Cardiac septum (tissue), 1 donor: Measurements from ENCODE around the gene SHANK1. TPM values are rescaled to one million over a fixed set of nuclear protein-coding genes. Genes with fewer than 3 reads are reported as not detected.

Experiments
- DNase-seq: peaks from one replicate; pipeline ENCODE4 v3.0.0-alpha.2; 2020; ENCODE audit warnings: low spot score
- intact Hi-C: fragments of 100-400 bp; cut with DNase I; formaldehyde crosslinking; loops from one replicate; pipeline ENCODE4 v1.14.0; 2022
- total RNA-seq: library from RNA; stranded (reverse); fragmentation: NEBNext Ultra II Directional; extraction: Animal tissue kit (Norgen Biotek cat#: 25700); gene quantifications from one replicate; pipeline ENCODE4 v1.2.1, GENCODE V29; 2021
- donor health status: DM: no; HTN: no; CAD: no.

Gene SHANK1
- total RNA-seq, 1 donor from 2014 or later, result 1.3 TPM

- intact Hi-C loops, result no loop called here
- DNase-seq, result no peak
Observed at GRCh38 chr19:50696094-50696483, 23.5 kb downstream of the SHANK1 start.

- intact Hi-C loops, result no loop called here
- DNase-seq, result no peak
Observed at GRCh38 chr19:50695251-50696093, 24.1 kb downstream of the SHANK1 start.

- no peak for DNase-seq
- intact Hi-C loops, result no loop called here
Observed at GRCh38 chr19:50694815-50695145, 24.8 kb downstream of the SHANK1 start.

GRCh38 chr19:50693064-50693975 is 26.3 kb downstream of the SHANK1 start:
- intact Hi-C loops, result no loop called here
- DNase-seq, result no peak

GRCh38 chr19:50690439-50690838 is 29.2 kb downstream of the SHANK1 start:
- intact Hi-C loops, result no loop called here
- DNase-seq, result no peak

GRCh38 chr19:50688766-50689165 is 30.8 kb downstream of the SHANK1 start:
- intact Hi-C loops, result no loop called here
- DNase-seq, result no peak

- intact Hi-C loops, result no loop called here
- DNase-seq, result no peak
Observed at GRCh38 chr19:50686310-50687032, 33.1 kb downstream of the SHANK1 start.

- DNase-seq, result peak; percentile 83
- intact Hi-C loops, result no loop called here
Observed at GRCh38 chr19:50679177-50680125, 40.2 kb downstream of the SHANK1 start.

- intact Hi-C loops, result no loop called here
- no peak for DNase-seq
Observed at GRCh38 chr19:50678323-50678722, 41.3 kb downstream of the SHANK1 start.

GRCh38 chr19:50677636-50678035 is 42.0 kb downstream of the SHANK1 start:
- intact Hi-C loops, result no loop called here
- no peak for DNase-seq

GRCh38 chr19:50676625-50677197 is 42.9 kb downstream of the SHANK1 start:
- DNase-seq, result no peak
- intact Hi-C loops, result no loop called here

GRCh38 chr19:50673118-50673517 is 46.5 kb downstream of the SHANK1 start:
- DNase-seq, result no peak
- intact Hi-C loops, result no loop called here

- no peak for DNase-seq
- intact Hi-C loops, result no loop called here
Observed at GRCh38 chr19:50670102-50670380, 49.6 kb downstream of the SHANK1 start.

- intact Hi-C loops, result no loop called here
- DNase-seq, result no peak
Observed at GRCh38 chr19:50669302-50670101, 50.1 kb downstream of the SHANK1 start.

GRCh38 chr19:50668879-50669278 is 50.7 kb downstream of the SHANK1 start:
- DNase-seq, result no peak
- intact Hi-C loops, result no loop called here

- DNase-seq, result no peak
- intact Hi-C loops, result no loop called here
Observed at GRCh38 chr19:50668416-50668815, 51.2 kb downstream of the SHANK1 start.

GRCh38 chr19:50667759-50668231 is 51.8 kb downstream of the SHANK1 start:
- intact Hi-C loops, result no loop called here
- no peak for DNase-seq

GRCh38 chr19:50667177-50667758 is 52.3 kb downstream of the SHANK1 start:
- DNase-seq, result no peak
- intact Hi-C loops, result no loop called here
